Astrocyte (in vitro differentiated cells and primary cell): ENCODE data around the gene AK9.

Experiments
- CTCF ChIP-seq: IDR thresholded peaks from 2 replicates; pipeline ENCODE4 v1.5.1; 2011; ENCODE audit warnings: low read depth, mild to moderate bottlenecking, inconsistent platforms, low read length, moderate library complexity; ENCODE audit not compliant: insufficient read depth
- EZH2 ChIP-seq: IDR thresholded peaks from 2 replicates; pipeline ENCODE4 v1.6.1; 2012; ENCODE audit warnings: mild to moderate bottlenecking, low read length, inconsistent platforms; ENCODE audit not compliant: insufficient read depth

- TF ChIP-seq CTCF = no peak
- TF ChIP-seq EZH2 = no peak
Observed at GRCh38 chr6:109715616-109716015, 24.6 kb upstream of the AK9 start.
